Measurements from ENCODE around the gene ZNF507.
A peak's percentile ranks its signal among the peaks of the same experiment; 100 is the strongest.

ZNF507 gene

GRCh38 chr19:32345261-32346207 is at the start of gene ZNF507:
ZNF507 (plus strand) TSS chr19:32345610; CDS start chr19:32352831, 7,221 bp downstream.
- peak; percentile 73 for DNase-seq (ENCODE audit: low spot score)

GRCh38 chr19:32296694-32297093 is 48.7 kb upstream of the ZNF507 start:
- DNase-seq (ENCODE audit: low spot score), result no peak

GRCh38 chr19:32302778-32303177 is 42.6 kb upstream of the ZNF507 start:
- DNase-seq (ENCODE audit: low spot score), result no peak

GRCh38 chr19:32303193-32303592 is 42.2 kb upstream of the ZNF507 start:
- no peak for DNase-seq (ENCODE audit: low spot score)

- no peak for DNase-seq (ENCODE audit: low spot score)
These were observed 37.8 kb upstream of the ZNF507 start for GRCh38 chr19:32307591-32307990.

- no peak for DNase-seq (ENCODE audit: low spot score)
These were observed 36.9 kb upstream of the ZNF507 start for GRCh38 chr19:32308431-32309077.

- no peak for DNase-seq (ENCODE audit: low spot score)
These were observed 35.6 kb upstream of the ZNF507 start for GRCh38 chr19:32309711-32310390.

GRCh38 chr19:32311371-32311770 is 34.0 kb upstream of the ZNF507 start:
- no peak for DNase-seq (ENCODE audit: low spot score)

GRCh38 chr19:32313569-32314265 is 31.7 kb upstream of the ZNF507 start:
- DNase-seq (ENCODE audit: low spot score), result no peak

- no peak for DNase-seq (ENCODE audit: low spot score)
These were observed 29.4 kb upstream of the ZNF507 start for GRCh38 chr19:32316034-32316433.

GRCh38 chr19:32317086-32317485 is 28.3 kb upstream of the ZNF507 start:
- DNase-seq (ENCODE audit: low spot score), result no peak

- DNase-seq (ENCODE audit: low spot score), result no peak
These were observed 26.4 kb upstream of the ZNF507 start for GRCh38 chr19:32318884-32319520.

GRCh38 chr19:32322541-32322940 is 22.9 kb upstream of the ZNF507 start:
- no peak for DNase-seq (ENCODE audit: low spot score)

GRCh38 chr19:32324631-32325285 is 20.7 kb upstream of the ZNF507 start:
- no peak for DNase-seq (ENCODE audit: low spot score)

GRCh38 chr19:32330213-32330857 is 15.1 kb upstream of the ZNF507 start:
- no peak for DNase-seq (ENCODE audit: low spot score)

- no peak for DNase-seq (ENCODE audit: low spot score)
These were observed 12.2 kb upstream of the ZNF507 start for GRCh38 chr19:32333227-32333626.

GRCh38 chr19:32336259-32337083 is 8.9 kb upstream of the ZNF507 start:
- no peak for DNase-seq (ENCODE audit: low spot score)

- no peak for DNase-seq (ENCODE audit: low spot score)
These were observed 8.2 kb upstream of the ZNF507 start for GRCh38 chr19:32337084-32337808.

GRCh38 chr19:32339423-32339822 is 6.0 kb upstream of the ZNF507 start:
- no peak for DNase-seq (ENCODE audit: low spot score)
